GM12878 (cell line): ENCODE data around the gene RAC2. TPM values are rescaled to one million over a fixed set of nuclear protein-coding genes. Genes with fewer than 3 reads are reported as not detected.
A peak's percentile ranks its signal among the peaks of the same experiment; 100 is the strongest.

Source experiments
- ATAC-seq: fragments of 200-7000 bp; cut with Tn5 transposase; 3 replicates; pipeline ENCODE4 v1.9.1; 2020; ENCODE audit warnings: mild to moderate bottlenecking, moderate library complexity
- BruUV-seq: library from RNA; stranded (reverse); fragments of 400-500 nt; replicated peaks from 2 replicates; lab custom pipeline; 2021; lab: Mats Ljungman, UMichigan
- CTCF ChIA-PET: fragments of 300-600 bp; sonication (Branson Sonifier 250); formaldehyde crosslinking; extraction: SDS; loops from one replicate; lab custom pipeline; 2021; ENCODE audit warnings: inconsistent platforms; lab: Yijun Ruan, JAX
- POLR2A ChIA-PET: fragments of 350-600 bp; formaldehyde crosslinking; extraction: SDS; loops from one replicate; lab custom pipeline; 2021; ENCODE audit warnings: inconsistent platforms; lab: Charles Lee
- RAD21 ChIA-PET: fragments of 300-600 bp; sonication (Branson Sonifier 250); formaldehyde crosslinking; loops from one replicate; lab custom pipeline; 2023; ENCODE audit warnings: antibody characterized with exemption; ENCODE audit not compliant: unreplicated experiment; lab: Charles Lee
- SMC1A ChIA-PET: fragments of 300-600 bp; sonication (Branson Sonifier 250); formaldehyde crosslinking; loops from one replicate; lab custom pipeline; 2023; ENCODE audit not compliant: unreplicated experiment, uncharacterized antibody; lab: Charles Lee
- DNase-seq: peaks from one replicate; pipeline ENCODE4 v3.0.0-alpha.2; 2011; ENCODE audit warnings: low read depth, low spot score
- FAIRE-seq: peaks from 3 replicates; lab custom pipeline; 2011; peaks lifted over from hg19 to GRCh38; lab: Jason Lieb, UNC
- H2AFZ ChIP-seq: 2 replicates; pipeline ENCODE4 v1.6.0; 2011; ENCODE audit warnings: low read depth, low read length, control low read depth; ENCODE audit not compliant: control insufficient read depth
- H3K27ac ChIP-seq: 2 replicates; pipeline ENCODE4 v1.5.1; 2011; ENCODE audit warnings: control low read depth; ENCODE audit not compliant: control insufficient read depth, insufficient read depth
- H3K27me3 ChIP-seq, 2 experiments: replicated peaks in 1 of 2; 2 replicates each; pipeline versions ENCODE4 v1.6.0 to v1.6.1; 2011; ENCODE audit warnings: low read length in 1 of 2; ENCODE audit not compliant: control insufficient read depth in 2 of 2, insufficient read depth in 2 of 2
- H3K36me3 ChIP-seq, 2 experiments: 2 replicates each; pipeline ENCODE4 v1.5.1; 2011; ENCODE audit warnings: low read length in 1 of 2; ENCODE audit not compliant: control insufficient read depth in 2 of 2, insufficient read depth in 2 of 2
- H3K4me1 ChIP-seq: 2 replicates; pipeline ENCODE4 v1.6.1; 2011; ENCODE audit warnings: mild to moderate bottlenecking, low read length, moderate library complexity, mixed read lengths; ENCODE audit not compliant: control insufficient read depth, insufficient read depth
- H3K4me2 ChIP-seq: 2 replicates; pipeline ENCODE4 v1.6.0; 2011; ENCODE audit warnings: control low read depth; ENCODE audit not compliant: control insufficient read depth, insufficient read depth
- H3K4me3 ChIP-seq: fragments of 200-600 bp; sonication (generic); 2 replicates; pipeline ENCODE4 v1.5.1; 2016
- H3K79me2 ChIP-seq: 2 replicates; pipeline ENCODE4 v1.6.0; 2011; ENCODE audit warnings: low read length; ENCODE audit not compliant: control insufficient read depth, insufficient read depth
- H3K9ac ChIP-seq: 2 replicates; pipeline ENCODE4 v1.8.0; 2011; ENCODE audit warnings: low read length, control low read depth, mixed read lengths; ENCODE audit not compliant: control insufficient read depth, insufficient read depth
- H3K9me3 ChIP-seq: replicated peaks from 3 replicates; pipeline ENCODE4 v1.5.1; 2011; ENCODE audit warnings: mild to moderate bottlenecking, low read length; ENCODE audit not compliant: control insufficient read depth, insufficient read depth
- H4K20me1 ChIP-seq: 2 replicates; pipeline ENCODE4 v1.6.0; 2011; ENCODE audit not compliant: control insufficient read depth, insufficient read depth
- BHLHE40 ChIP-seq, 2 experiments: fragments of 450-650 bp in 1 of 2; IDR thresholded peaks; 2 replicates each; pipeline ENCODE4 v1.6.1; 2011 to 2017; ENCODE audit warnings: low read depth in 2 of 2, borderline replicate concordance in 1 of 2, improper control_type of control experiment in 1 of 2, low read length in 1 of 2, mild to moderate bottlenecking in 1 of 2
- PAX5 ChIP-seq: IDR thresholded peaks from 2 replicates; pipeline ENCODE4 v1.6.1; 2011; ENCODE audit warnings: low read depth, low read length, borderline replicate concordance
- ZNF622 ChIP-seq: fragments of 450-650 bp; IDR thresholded peaks from 2 replicates; pipeline ENCODE4 v1.6.1; 2017; ENCODE audit warnings: mild to moderate bottlenecking, inconsistent platforms
- ZSCAN29 ChIP-seq: fragments of 450-650 bp; IDR thresholded peaks from 2 replicates; pipeline ENCODE4 v1.6.1; 2017; ENCODE audit warnings: mild to moderate bottlenecking, moderate library complexity
- WGBS: methylation state at CpG from one replicate; pipeline ENCODE4 v1.1.6; 2016; ENCODE audit warnings: low lambda C conversion rate; ENCODE audit not compliant: insufficient replicate concordance, insufficient coverage; ENCODE audit errors: missing lambda C conversion rate; 5-methylcytosine and 5-hydroxymethylcytosine counted together
- in situ Hi-C: fragments of 300-500 bp; cut with MboI; formaldehyde crosslinking; loops from 9 replicates; pipeline ENCODE4 v1.14.3; 2018; ENCODE audit warnings: mixed read lengths
- intact Hi-C: fragments of 100-400 bp; cut with micrococcal nuclease; formaldehyde crosslinking; loops from one replicate; pipeline ENCODE4 v1.14.2; 2022; ENCODE audit not compliant: unreplicated experiment
- polyA plus RNA-seq, 11 experiments: library from polyadenylated mRNA; depleted of rRNA in 4 of 11; unstranded in 6 of 11; stranded (reverse) in 5 of 11; fragments of >200 nt; fragmentation: Nextera tagmentation in 4 of 11; fragmentation: Illumina TruSeq in 1 of 11; extraction: Ambion mirVana in 4 of 11; extraction: Trizol in 1 of 11; gene quantifications; 1 replicate in 1 of 11; 2 replicates in 10 of 11; pipeline versions ENCODE4 v1.2.1 to v1.2.3, GENCODE V29; 2011 to 2016; ENCODE audit warnings: inconsistent platforms in 2 of 11, missing spikeins in 2 of 11, low read depth in 1 of 11
- total RNA-seq, 4 experiments: library from RNA; depleted of rRNA in 3 of 4; stranded (reverse); fragments of >200 nt in 3 of 4; fragmentation: Illumina TruSeq in 1 of 4; extraction: Trizol in 1 of 4; gene quantifications; 2 replicates each; pipeline versions ENCODE4 v1.2.1 to v1.2.3, GENCODE V29; 2013 to 2021
- TF ChIP-seq, protein P1 (sequence below): fragments of 450-650 bp; IDR thresholded peaks from 2 replicates; pipeline ENCODE4 v1.6.1; 2016; ENCODE audit warnings: mild to moderate bottlenecking

RAC2 gene
- total and polyA plus RNA-seq, 10 of the 15 experiments (the other 5 are each of a cell fraction or from before 2014, with no cell fraction given): 102 to 386 (median 304) TPM

- Histone ChIP-seq H3K9me3 (no peaks in the 10 kb centered on the region; the same call in 2 of the 3 replicates), H3K4me3 (peak overlapping the region; percentile 64), H3K4me2 (peak overlapping the region; percentile 84), H3K4me1 (peaks cover 39% of the 10 kb centered on the region), H3K36me3 (no peaks in the 10 kb centered on the region), H2AFZ (no peak overlapping the region), H3K27me3 (no peaks in the 10 kb centered on the region), H3K9ac (peak overlapping the region; percentile 75), H4K20me1 (no peaks in the 10 kb centered on the region), H3K27ac (peak overlapping the region; percentile 68), H3K79me2 (peaks cover 5% of the 10 kb centered on the region)
- RAD21 ChIA-PET: interaction anchor here (0.5 to 7.1 kb wide), 22 partner anchors 22 to 716 kb away, joined by 3 to 104 read pairs (median 6); partner anchors contain the start of genes IL2RB, MPST, RAC2 and TST
- TF ChIP-seq ZNF622 (no peak), PAX5 (no peak), ZSCAN29 (no peak), BHLHE40 (IDR thresholded peaks at IDR 0.05; ENCODE audit: borderline replicate concordance in 1 of 2, low read depth in 2 of 2, low read length in 1 of 2) (0 out of 4 replicates have a peak, but pooled peaks of 1 of the 2 experiments have one; percentile 1)
- TF ChIP-seq, protein P1, sequence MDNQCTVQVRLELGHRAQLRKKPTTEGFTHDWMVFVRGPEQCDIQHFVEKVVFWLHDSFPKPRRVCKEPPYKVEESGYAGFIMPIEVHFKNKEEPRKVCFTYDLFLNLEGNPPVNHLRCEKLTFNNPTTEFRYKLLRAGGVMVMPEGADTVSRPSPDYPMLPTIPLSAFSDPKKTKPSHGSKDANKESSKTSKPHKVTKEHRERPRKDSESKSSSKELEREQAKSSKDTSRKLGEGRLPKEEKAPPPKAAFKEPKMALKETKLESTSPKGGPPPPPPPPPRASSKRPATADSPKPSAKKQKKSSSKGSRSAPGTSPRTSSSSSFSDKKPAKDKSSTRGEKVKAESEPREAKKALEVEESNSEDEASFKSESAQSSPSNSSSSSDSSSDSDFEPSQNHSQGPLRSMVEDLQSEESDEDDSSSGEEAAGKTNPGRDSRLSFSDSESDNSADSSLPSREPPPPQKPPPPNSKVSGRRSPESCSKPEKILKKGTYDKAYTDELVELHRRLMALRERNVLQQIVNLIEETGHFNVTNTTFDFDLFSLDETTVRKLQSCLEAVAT: no peak
- CTCF ChIA-PET: interaction anchor here (0.6 to 5.7 kb wide), 29 partner anchors 14 to 416 kb away, joined by 3 to 111 read pairs (median 6); partner anchors contain the start of genes CSF2RB, IL2RB and RAC2
- intact Hi-C loops: loop anchor here (1.0 to 10.0 kb wide), 4 partner anchors 34 to 413 kb away; partner anchors contain the start of gene IL2RB
- TSS peak; percentile 47 for BruUV-seq
- no peak for DNase-seq
- POLR2A ChIA-PET: interaction anchor here (0.6 to 5.0 kb wide), 5 partner anchors 21 to 78 kb away, joined by 3 to 55 read pairs (median 5); partner anchors contain the start of genes IL2RB and RAC2
- SMC1A ChIA-PET: interaction anchor here (0.7 to 6.9 kb wide), 21 partner anchors 10 to 155 kb away, joined by 3 to 84 read pairs (median 5); partner anchors contain the start of genes C1QTNF6, IL2RB and RAC2
- no peak for FAIRE-seq
- ATAC-seq: no peak
- in situ Hi-C loops: no loop called here
- WGBS: 81% methylated on average over 12 of the region's 12 CpGs
Measured at GRCh38 chr22:37197451-37198257, 46.4 kb downstream of the RAC2 start.
